Prostate gland (tissue), 2 donors: ENCODE results near the gene ZNF469.

Experiments used
- POLR2A ChIP-seq: fragments of 450-650 bp; IDR thresholded peaks from one replicate; pipeline ENCODE4 v1.6.1; 2016; ENCODE audit warnings: antibody characterized with exemption, mild to moderate bottlenecking
- POLR2AphosphoS5 ChIP-seq: sonication (generic); formaldehyde crosslinking; IDR thresholded peaks from one replicate; pipeline ENCODE4 v1.6.1; 2017; ENCODE audit warnings: antibody characterized with exemption
- TF ChIP-seq, protein P1 (sequence below), 4 experiments: fragments of 200-600 bp in 2 of 4; fragments of 450-650 bp in 2 of 4; sonication (generic) in 2 of 4; IDR thresholded peaks; 1 replicate in 3 of 4; 2 replicates in 1 of 4; pipeline ENCODE4 v1.5.1; 2016 to 2019; ENCODE audit warnings: antibody characterized with exemption in 4 of 4, mild to moderate bottlenecking in 2 of 4, moderate library complexity in 2 of 4

DNA sequence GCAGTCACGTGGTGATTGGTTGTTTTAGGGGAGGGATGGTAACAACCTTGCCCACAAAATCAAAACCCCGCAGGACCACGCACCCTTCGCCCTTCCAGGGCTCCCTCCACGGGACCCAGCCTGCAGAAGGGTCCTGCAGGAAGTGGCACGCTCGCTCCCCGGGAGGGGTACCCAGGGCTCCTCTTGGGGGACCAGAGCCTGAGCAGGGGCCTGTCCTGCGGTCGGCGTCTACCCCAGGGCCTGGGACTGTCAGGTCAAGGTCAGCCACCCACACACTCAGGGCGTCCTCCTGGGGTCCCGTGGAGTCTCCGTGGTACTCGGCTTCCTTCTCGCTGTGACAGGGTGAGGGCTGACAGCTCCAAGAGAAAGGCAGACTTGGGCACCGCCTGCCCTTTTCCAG lies 33.9 kb downstream of the ZNF469 start:
- TF ChIP-seq, protein P1, sequence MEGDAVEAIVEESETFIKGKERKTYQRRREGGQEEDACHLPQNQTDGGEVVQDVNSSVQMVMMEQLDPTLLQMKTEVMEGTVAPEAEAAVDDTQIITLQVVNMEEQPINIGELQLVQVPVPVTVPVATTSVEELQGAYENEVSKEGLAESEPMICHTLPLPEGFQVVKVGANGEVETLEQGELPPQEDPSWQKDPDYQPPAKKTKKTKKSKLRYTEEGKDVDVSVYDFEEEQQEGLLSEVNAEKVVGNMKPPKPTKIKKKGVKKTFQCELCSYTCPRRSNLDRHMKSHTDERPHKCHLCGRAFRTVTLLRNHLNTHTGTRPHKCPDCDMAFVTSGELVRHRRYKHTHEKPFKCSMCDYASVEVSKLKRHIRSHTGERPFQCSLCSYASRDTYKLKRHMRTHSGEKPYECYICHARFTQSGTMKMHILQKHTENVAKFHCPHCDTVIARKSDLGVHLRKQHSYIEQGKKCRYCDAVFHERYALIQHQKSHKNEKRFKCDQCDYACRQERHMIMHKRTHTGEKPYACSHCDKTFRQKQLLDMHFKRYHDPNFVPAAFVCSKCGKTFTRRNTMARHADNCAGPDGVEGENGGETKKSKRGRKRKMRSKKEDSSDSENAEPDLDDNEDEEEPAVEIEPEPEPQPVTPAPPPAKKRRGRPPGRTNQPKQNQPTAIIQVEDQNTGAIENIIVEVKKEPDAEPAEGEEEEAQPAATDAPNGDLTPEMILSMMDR (IDR thresholded peaks at IDR 0.05), result no peak
- TF ChIP-seq POLR2A (no peak), POLR2AphosphoS5 (no peak)
